Progenitor cell of endocrine pancreas (in vitro differentiated cells): ENCODE data around the gene KLHL10. TPM values are rescaled to one million over a fixed set of nuclear protein-coding genes. Genes with fewer than 3 reads are reported as not detected.

ENCODE experiments used
- DNase-seq: peaks from one replicate; pipeline ENCODE4 v3.0.0; 2021; ENCODE audit warnings: low spot score; ENCODE audit not compliant: unreplicated experiment
- H3K27ac Mint-ChIP-seq: 2 replicates; pipeline ENCODE4 v1.8.0; 2021; ENCODE audit warnings: mild to moderate bottlenecking, moderate library complexity, mixed read lengths
- H3K27me3 Mint-ChIP-seq: 2 replicates; pipeline ENCODE4 v1.8.0; 2021; ENCODE audit warnings: mixed read lengths
- H3K36me3 Mint-ChIP-seq: 2 replicates; pipeline ENCODE4 v1.8.0; 2022; ENCODE audit warnings: mixed read lengths; ENCODE audit not compliant: insufficient read depth
- H3K4me1 Mint-ChIP-seq: 2 replicates; pipeline ENCODE4 v1.8.0; 2021; ENCODE audit warnings: low read depth, mixed read lengths
- H3K4me3 Mint-ChIP-seq: 2 replicates; pipeline ENCODE4 v1.8.0; 2021; ENCODE audit warnings: low read depth, mild to moderate bottlenecking, moderate library complexity, mixed read lengths
- H3K9me3 Mint-ChIP-seq: 2 replicates; pipeline ENCODE4 v1.8.0; 2021; ENCODE audit warnings: low read depth, mixed read lengths
- total RNA-seq: library from RNA; stranded (reverse); gene quantifications from 2 replicates; pipeline ENCODE4 v1.2.1, GENCODE V29; 2021
- TF ChIP-seq, protein P1 (sequence below): fragments of 200-600 bp; sonication (generic); IDR thresholded peaks from one replicate; pipeline ENCODE4 v1.5.0; 2021; ENCODE audit warnings: antibody characterized with exemption, mild to moderate bottlenecking; ENCODE audit not compliant: unreplicated experiment

Gene KLHL10
- total RNA-seq, 1 donor from 2014 or later = not detected

GRCh38 chr17:41891135-41892020 is 53.8 kb downstream of the KLHL10 start:
- no peaks in the 10 kb centered on the region for H3K27me3 Mint-ChIP-seq
- DNase-seq = no peak
- H3K9me3 Mint-ChIP-seq = no peaks in the 10 kb centered on the region
- H3K4me3 Mint-ChIP-seq = no peak overlapping the region
- H3K27ac Mint-ChIP-seq = no peak overlapping the region
- peaks cover 2% of the 10 kb centered on the region for H3K4me1 Mint-ChIP-seq
- TF ChIP-seq, protein P1, sequence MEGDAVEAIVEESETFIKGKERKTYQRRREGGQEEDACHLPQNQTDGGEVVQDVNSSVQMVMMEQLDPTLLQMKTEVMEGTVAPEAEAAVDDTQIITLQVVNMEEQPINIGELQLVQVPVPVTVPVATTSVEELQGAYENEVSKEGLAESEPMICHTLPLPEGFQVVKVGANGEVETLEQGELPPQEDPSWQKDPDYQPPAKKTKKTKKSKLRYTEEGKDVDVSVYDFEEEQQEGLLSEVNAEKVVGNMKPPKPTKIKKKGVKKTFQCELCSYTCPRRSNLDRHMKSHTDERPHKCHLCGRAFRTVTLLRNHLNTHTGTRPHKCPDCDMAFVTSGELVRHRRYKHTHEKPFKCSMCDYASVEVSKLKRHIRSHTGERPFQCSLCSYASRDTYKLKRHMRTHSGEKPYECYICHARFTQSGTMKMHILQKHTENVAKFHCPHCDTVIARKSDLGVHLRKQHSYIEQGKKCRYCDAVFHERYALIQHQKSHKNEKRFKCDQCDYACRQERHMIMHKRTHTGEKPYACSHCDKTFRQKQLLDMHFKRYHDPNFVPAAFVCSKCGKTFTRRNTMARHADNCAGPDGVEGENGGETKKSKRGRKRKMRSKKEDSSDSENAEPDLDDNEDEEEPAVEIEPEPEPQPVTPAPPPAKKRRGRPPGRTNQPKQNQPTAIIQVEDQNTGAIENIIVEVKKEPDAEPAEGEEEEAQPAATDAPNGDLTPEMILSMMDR = no peak
- peaks cover 18% of the 10 kb centered on the region for H3K36me3 Mint-ChIP-seq

- H3K27me3 Mint-ChIP-seq = no peaks in the 10 kb centered on the region
- DNase-seq = no peak
- H3K27ac Mint-ChIP-seq = peak overlapping the region; percentile 37
- TF ChIP-seq, protein P1 = no peak
- H3K36me3 Mint-ChIP-seq = peaks cover 21% of the 10 kb centered on the region
- H3K4me3 Mint-ChIP-seq = no peak overlapping the region
- no peaks in the 10 kb centered on the region for H3K9me3 Mint-ChIP-seq
- H3K4me1 Mint-ChIP-seq = peaks cover 2% of the 10 kb centered on the region
Observed at GRCh38 chr17:41892021-41892376, 54.4 kb downstream of the KLHL10 start.

- TF ChIP-seq, protein P1 = no peak
- no peaks in the 10 kb centered on the region for H3K9me3 Mint-ChIP-seq
- H3K27ac Mint-ChIP-seq = peak overlapping the region; percentile 67
- H3K36me3 Mint-ChIP-seq = peaks cover 25% of the 10 kb centered on the region
- no peak for DNase-seq
- H3K4me1 Mint-ChIP-seq = peaks cover 2% of the 10 kb centered on the region
- no peak overlapping the region for H3K4me3 Mint-ChIP-seq
- no peaks in the 10 kb centered on the region for H3K27me3 Mint-ChIP-seq
Observed at GRCh38 chr17:41893384-41893783, 55.8 kb downstream of the KLHL10 start.

DNA sequence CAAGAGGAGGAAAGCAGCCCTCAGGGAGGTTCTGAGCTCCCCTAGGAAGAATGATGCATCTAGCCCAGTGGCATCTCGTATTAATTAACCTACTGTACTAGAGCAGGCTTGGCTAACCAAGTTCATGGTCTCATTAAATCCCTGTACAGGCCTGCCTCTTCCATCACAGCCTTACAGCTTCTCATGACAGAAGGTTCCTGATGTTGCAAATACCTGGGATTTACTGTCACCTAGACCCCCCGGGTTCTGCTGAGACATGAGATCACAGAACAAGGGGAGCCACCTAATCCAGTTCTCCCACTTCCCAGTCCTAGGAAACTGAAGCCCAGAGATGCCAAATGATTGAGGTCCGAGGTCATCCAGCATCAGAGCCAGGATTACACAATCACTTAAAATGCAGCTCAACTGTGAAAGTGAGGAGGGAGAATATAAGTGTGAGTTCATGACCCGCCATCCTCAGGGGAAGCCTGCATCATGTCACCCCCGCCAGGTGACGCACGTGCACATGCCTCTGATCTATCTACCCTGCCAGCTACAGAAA is 57.2 kb downstream of the KLHL10 start:
- no peaks in the 10 kb centered on the region for H3K9me3 Mint-ChIP-seq
- peaks cover 31% of the 10 kb centered on the region for H3K36me3 Mint-ChIP-seq
- H3K4me1 Mint-ChIP-seq = peaks cover 2% of the 10 kb centered on the region
- TF ChIP-seq, protein P1 = no peak
- H3K27me3 Mint-ChIP-seq = no peaks in the 10 kb centered on the region
- DNase-seq = no peak
- H3K4me3 Mint-ChIP-seq = no peak overlapping the region
- H3K27ac Mint-ChIP-seq = no peak overlapping the region

GRCh38 chr17:41895617-41896016 is 58.0 kb downstream of the KLHL10 start:
- Mint-ChIP-seq H3K9me3 (no peaks in the 10 kb centered on the region), H3K27me3 (no peaks in the 10 kb centered on the region), H3K27ac (peak overlapping the region; percentile 25), H3K4me3 (no peak overlapping the region), H3K36me3 (peaks cover 30% of the 10 kb centered on the region), H3K4me1 (peaks cover 2% of the 10 kb centered on the region)
- no peak for DNase-seq
- TF ChIP-seq, protein P1 = no peak
